HCT116 (cell line): ENCODE data around the gene LHPP. TPM values are rescaled to one million over a fixed set of nuclear protein-coding genes. Genes with fewer than 3 reads are reported as not detected.

Source experiments
- ATAC-seq: fragments of 200-7000 bp; cut with Tn5 transposase; 2 replicates; pipeline ENCODE4 v1.9.1; 2020; ENCODE audit warnings: mild to moderate bottlenecking, moderate library complexity
- BruUV-seq: library from RNA; stranded (reverse); fragments of 400-500 nt; replicated peaks from 2 replicates; lab custom pipeline; 2021; lab: Mats Ljungman, UMichigan
- CTCF ChIA-PET: fragments of 300-600 bp; sonication (Branson Sonifier 250); formaldehyde crosslinking; loops from one replicate; lab custom pipeline; 2021; ENCODE audit warnings: antibody characterized with exemption; lab: Charles Lee
- POLR2A ChIA-PET: fragments of 300-600, 350-600 bp; sonication (Branson Sonifier 250); formaldehyde crosslinking; loops from one replicate; lab custom pipeline; 2021; ENCODE audit warnings: antibody characterized with exemption; lab: Charles Lee
- RAD21 ChIA-PET, 2 experiments: fragments of 300-600 bp; sonication (Branson Sonifier 250); formaldehyde crosslinking; loops; one replicate each; lab custom pipeline; 2023; ENCODE audit warnings: low total read pairs in 2 of 2; ENCODE audit not compliant: uncharacterized antibody in 2 of 2, unreplicated experiment in 2 of 2, low non-redundant PET in 1 of 2; lab: Charles Lee
- DNase-seq: peaks from one replicate; pipeline ENCODE4 v3.0.0-alpha.2; 2010; ENCODE audit warnings: low read depth, low spot score
- H2AFZ ChIP-seq: fragments of 200-600 bp; shearing (Covaris generic), sonication (generic); 2 replicates; pipeline ENCODE4 v1.6.1; 2017; ENCODE audit warnings: low read depth, mixed run types, mixed read lengths, antibody characterized with exemption, low read length; ENCODE audit not compliant: poor library complexity, severe bottlenecking
- H3K27ac ChIP-seq: 2 replicates; pipeline ENCODE4 v1.5.1; 2012; ENCODE audit warnings: low read depth, low read length
- H3K27me3 ChIP-seq: fragments of 200-600 bp; sonication (generic); 2 replicates; pipeline ENCODE4 v1.6.1; 2016; ENCODE audit warnings: mixed run types, low read length, mixed read lengths; ENCODE audit not compliant: insufficient read depth
- H3K36me3 ChIP-seq, 2 experiments: fragments of 200-500 bp in 1 of 2; fragments of 200-600 bp in 1 of 2; sonication (Bioruptor generic) in 1 of 2; sonication (generic) in 1 of 2; 2 replicates each; pipeline versions ENCODE4 v1.5.1 to v1.6.1; 2014 to 2016; ENCODE audit warnings: low read length in 2 of 2, inconsistent platforms in 1 of 2, mixed read lengths in 1 of 2, mixed run types in 1 of 2; ENCODE audit not compliant: insufficient read depth in 2 of 2, control insufficient read depth in 1 of 2
- H3K4me1 ChIP-seq, 2 experiments: fragments of 200-600 bp in 1 of 2; sonication (generic) in 1 of 2; 2 replicates each; pipeline versions ENCODE4 v1.5.1 to v1.6.1; 2012 to 2017; ENCODE audit warnings: low read length in 2 of 2, inconsistent platforms in 1 of 2, mild to moderate bottlenecking in 1 of 2, mixed read lengths in 1 of 2, mixed run types in 1 of 2, moderate library complexity in 1 of 2; ENCODE audit not compliant: insufficient read depth in 2 of 2, control insufficient read depth in 1 of 2
- H3K4me2 ChIP-seq: fragments of 200-600 bp; sonication (generic); 2 replicates; pipeline ENCODE4 v1.6.1; 2017; ENCODE audit warnings: mixed run types, low read length, mixed read lengths
- H3K4me3 ChIP-seq, 2 experiments: fragments of 200-600 bp in 1 of 2; sonication (generic) in 1 of 2; replicated peaks in 1 of 2; 2 replicates each; pipeline ENCODE4 v1.5.1; 2011 to 2016; ENCODE audit warnings: low read length in 2 of 2, control low read depth in 1 of 2, low read depth in 1 of 2, mild to moderate bottlenecking in 1 of 2, mixed read lengths in 1 of 2, mixed run types in 1 of 2
- H3K79me2 ChIP-seq: fragments of 200-600 bp; sonication (generic); 2 replicates; pipeline ENCODE4 v1.6.1; 2017; ENCODE audit warnings: mild to moderate bottlenecking, mixed run types, low read length, moderate library complexity, mixed read lengths; ENCODE audit not compliant: insufficient read depth
- H3K9ac ChIP-seq: fragments of 200-600 bp; sonication (generic); 2 replicates; pipeline ENCODE4 v1.6.1; 2016; ENCODE audit warnings: low read length, mixed read lengths
- H3K9me2 ChIP-seq: fragments of 200-600 bp; sonication (generic), shearing (Covaris generic); 2 replicates; pipeline ENCODE4 v1.6.1; 2017; ENCODE audit warnings: mixed run types, mild to moderate bottlenecking, moderate library complexity; ENCODE audit not compliant: insufficient read depth
- H3K9me3 ChIP-seq, 2 experiments: fragments of 200-500 bp in 1 of 2; fragments of 200-600 bp in 1 of 2; sonication (Bioruptor generic) in 1 of 2; sonication (generic) in 1 of 2; 2 replicates each; pipeline ENCODE4 v1.6.1; 2014 to 2017; ENCODE audit warnings: low read length in 2 of 2, mixed read lengths in 2 of 2, inconsistent platforms in 1 of 2, low read depth in 1 of 2, mild to moderate bottlenecking in 1 of 2, mixed run types in 1 of 2, moderate library complexity in 1 of 2; ENCODE audit not compliant: control insufficient read depth in 1 of 2, insufficient read depth in 1 of 2
- H4K20me1 ChIP-seq: fragments of 200-600 bp; sonication (generic), shearing (Covaris generic); 2 replicates; pipeline ENCODE4 v1.6.1; 2017; ENCODE audit warnings: mixed run types, mild to moderate bottlenecking, moderate library complexity; ENCODE audit not compliant: insufficient read depth
- ELF1 ChIP-seq: IDR thresholded peaks from 2 replicates; pipeline ENCODE4 v1.6.1; 2012; ENCODE audit warnings: low read depth, borderline replicate concordance
- POLR2A ChIP-seq: IDR thresholded peaks from 2 replicates; pipeline ENCODE4 v1.7.0; 2011; ENCODE audit warnings: borderline replicate concordance; ENCODE audit not compliant: insufficient read depth, insufficient read length; ENCODE audit errors: extremely low read depth
- POLR2AphosphoS5 ChIP-seq: IDR thresholded peaks from 2 replicates; pipeline ENCODE4 v1.6.1; 2011; ENCODE audit warnings: mild to moderate bottlenecking, low read depth, low read length, moderate library complexity
- RAD21 ChIP-seq: IDR thresholded peaks from 2 replicates; pipeline ENCODE4 v1.6.1; 2012; ENCODE audit warnings: low read depth, mild to moderate bottlenecking
- TCF7L2 ChIP-seq: IDR thresholded peaks from 2 replicates; pipeline ENCODE4 v1.7.0; 2011; ENCODE audit warnings: borderline replicate concordance, inconsistent platforms; ENCODE audit not compliant: insufficient read depth, insufficient read length; ENCODE audit errors: extremely low read depth
- ZNF274 ChIP-seq: fragments of 200-500 bp; sonication (Bioruptor generic); IDR thresholded peaks from 2 replicates; pipeline ENCODE4 v1.6.1; 2014; ENCODE audit warnings: mild to moderate bottlenecking, low read depth, low read length, inconsistent platforms
- intact Hi-C: fragments of 100-400 bp; cut with micrococcal nuclease; formaldehyde crosslinking; loops from 2 replicates; pipeline ENCODE4 v1.10.0; 2022
- total RNA-seq: library from RNA; stranded (reverse); gene quantifications from one replicate; pipeline ENCODE4 v1.2.1, GENCODE V29; 2021; ENCODE audit not compliant: unreplicated experiment
- TF ChIP-seq, protein P1 (sequence below): IDR thresholded peaks from 2 replicates; pipeline ENCODE4 v1.6.1; 2012; ENCODE audit warnings: low read depth

The LHPP gene
- total RNA-seq, 1 experiment from 2014 or later, result 45.8 TPM

DNA sequence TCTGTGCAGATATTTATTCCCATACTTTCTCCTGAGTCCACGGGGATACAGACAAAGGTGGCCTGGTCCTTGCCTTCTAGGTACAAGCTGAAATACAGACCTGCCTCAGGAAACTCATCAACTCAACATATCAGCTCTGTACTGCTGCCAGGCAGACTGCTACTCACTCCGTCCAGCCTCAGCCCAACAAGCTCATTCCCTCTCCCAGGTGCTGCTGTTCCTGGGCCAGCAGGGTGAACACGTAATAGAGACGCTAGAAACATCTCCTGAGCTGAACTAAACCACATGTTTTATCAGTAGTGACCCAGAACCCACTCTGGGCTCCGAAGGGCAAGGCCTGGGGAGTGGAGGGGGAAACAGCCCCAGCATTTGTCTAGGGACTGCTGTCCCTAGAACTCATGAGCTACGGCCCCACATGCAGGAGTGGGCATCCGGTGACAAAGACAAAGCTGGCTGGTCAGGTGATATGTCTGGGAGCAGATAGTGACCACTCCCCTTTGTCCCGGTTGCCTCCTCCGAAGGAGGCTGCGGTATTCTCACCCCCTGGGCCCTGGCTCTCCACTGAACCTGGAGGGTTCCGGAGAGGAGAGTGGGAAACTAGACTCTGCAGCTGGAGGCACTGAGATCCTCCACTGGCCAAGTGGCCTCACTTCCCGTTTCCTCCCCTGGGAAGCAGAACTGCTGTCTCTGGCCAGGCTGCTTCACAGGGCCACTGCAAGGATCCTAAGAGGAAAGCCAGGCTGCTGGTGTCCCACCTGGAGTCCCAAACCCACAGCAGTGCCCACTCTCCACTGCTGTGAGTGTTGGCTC, 166.4 kb downstream of the LHPP start:
- CTCF ChIA-PET, result interaction anchor here (0.8 kb wide), 2 partner anchors 9 to 113 kb away, joined by 3 read pairs; no protein-coding TSS in a partner anchor

More for the DNA sequence above, 166.4 kb downstream of the LHPP start:
- H3K79me2 ChIP-seq, result no peaks in the 10 kb centered on the region
- no peaks in the 10 kb centered on the region for H3K9me2 ChIP-seq
- intact Hi-C loops, result no loop called here
- H3K4me1 ChIP-seq, result peaks cover 17 to 19% of the 10 kb centered on the region in 2 experiments
- H4K20me1 ChIP-seq, result no peaks in the 10 kb centered on the region
- H3K9ac ChIP-seq, result no peak overlapping the region
- TF ChIP-seq TCF7L2 (no peak), ELF1 (no peak), ZNF274 (no peak), POLR2AphosphoS5 (no peak), POLR2A (no peak), RAD21 (no peak)
- TF ChIP-seq, protein P1, sequence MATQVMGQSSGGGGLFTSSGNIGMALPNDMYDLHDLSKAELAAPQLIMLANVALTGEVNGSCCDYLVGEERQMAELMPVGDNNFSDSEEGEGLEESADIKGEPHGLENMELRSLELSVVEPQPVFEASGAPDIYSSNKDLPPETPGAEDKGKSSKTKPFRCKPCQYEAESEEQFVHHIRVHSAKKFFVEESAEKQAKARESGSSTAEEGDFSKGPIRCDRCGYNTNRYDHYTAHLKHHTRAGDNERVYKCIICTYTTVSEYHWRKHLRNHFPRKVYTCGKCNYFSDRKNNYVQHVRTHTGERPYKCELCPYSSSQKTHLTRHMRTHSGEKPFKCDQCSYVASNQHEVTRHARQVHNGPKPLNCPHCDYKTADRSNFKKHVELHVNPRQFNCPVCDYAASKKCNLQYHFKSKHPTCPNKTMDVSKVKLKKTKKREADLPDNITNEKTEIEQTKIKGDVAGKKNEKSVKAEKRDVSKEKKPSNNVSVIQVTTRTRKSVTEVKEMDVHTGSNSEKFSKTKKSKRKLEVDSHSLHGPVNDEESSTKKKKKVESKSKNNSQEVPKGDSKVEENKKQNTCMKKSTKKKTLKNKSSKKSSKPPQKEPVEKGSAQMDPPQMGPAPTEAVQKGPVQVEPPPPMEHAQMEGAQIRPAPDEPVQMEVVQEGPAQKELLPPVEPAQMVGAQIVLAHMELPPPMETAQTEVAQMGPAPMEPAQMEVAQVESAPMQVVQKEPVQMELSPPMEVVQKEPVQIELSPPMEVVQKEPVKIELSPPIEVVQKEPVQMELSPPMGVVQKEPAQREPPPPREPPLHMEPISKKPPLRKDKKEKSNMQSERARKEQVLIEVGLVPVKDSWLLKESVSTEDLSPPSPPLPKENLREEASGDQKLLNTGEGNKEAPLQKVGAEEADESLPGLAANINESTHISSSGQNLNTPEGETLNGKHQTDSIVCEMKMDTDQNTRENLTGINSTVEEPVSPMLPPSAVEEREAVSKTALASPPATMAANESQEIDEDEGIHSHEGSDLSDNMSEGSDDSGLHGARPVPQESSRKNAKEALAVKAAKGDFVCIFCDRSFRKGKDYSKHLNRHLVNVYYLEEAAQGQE, result no peak
- ATAC-seq (no peak), DNase-seq (no peak)
- H3K27ac ChIP-seq, result no peak overlapping the region
- H3K9me3 ChIP-seq, result no peaks in the 10 kb centered on the region
- H3K36me3 ChIP-seq, result no peaks in the 10 kb centered on the region
- no peaks in the 10 kb centered on the region for H3K27me3 ChIP-seq
- no peak overlapping the region for H2AFZ ChIP-seq
- RAD21 ChIA-PET, result interaction anchor here in 1 of 2 experiments (0.6 kb wide), 1 partner anchor 119 kb away, joined by 4 read pairs; no protein-coding TSS in a partner anchor
- no peak overlapping the region for H3K4me2 ChIP-seq
- POLR2A ChIA-PET, result no interaction called here
- H3K4me3 ChIP-seq, result no peak overlapping the region
- no TSS peak for BruUV-seq
